Spleen (tissue), 11 donors: ENCODE measurements around the gene CHMP4B. TPM values are rescaled to one million over a fixed set of nuclear protein-coding genes. Genes with fewer than 3 reads are reported as not detected.
A peak's percentile ranks its signal among the peaks of the same experiment; 100 is the strongest.

Source experiments
- DNase-seq: peaks from one replicate; pipeline ENCODE4 v3.0.0-alpha.2; 2020
- H3K27ac ChIP-seq, 8 donors: fragments of 200-600 bp; sonication (generic) in 7 of 8; 1 replicate in 4 of 8; 2 replicates in 4 of 8; pipeline versions ENCODE4 v1.5.0 to v1.8.0; 2016 to 2021; ENCODE audit warnings: inconsistent platforms in 4 of 8, mild to moderate bottlenecking in 4 of 8, moderate library complexity in 1 of 8
- H3K27me3 ChIP-seq, 7 donors: fragments of 200-600 bp; sonication (generic) in 6 of 7; replicated peaks in 1 of 7; 1 replicate in 4 of 7; 2 replicates in 3 of 7; pipeline versions ENCODE4 v1.5.0 to v1.8.0; 2016 to 2021; ENCODE audit warnings: inconsistent platforms in 3 of 7, mild to moderate bottlenecking in 1 of 7
- H3K36me3 ChIP-seq, 6 donors: fragments of 200-600 bp; sonication (generic) in 5 of 6; 1 replicate in 4 of 6; 2 replicates in 2 of 6; pipeline versions ENCODE4 v1.5.0 to v1.8.0; 2016 to 2021; ENCODE audit warnings: inconsistent platforms in 2 of 6
- H3K4me1 ChIP-seq, 6 donors: fragments of 200-600 bp; sonication (generic) in 5 of 6; 1 replicate in 3 of 6; 2 replicates in 3 of 6; pipeline versions ENCODE4 v1.5.0 to v1.8.0; 2016 to 2021; ENCODE audit warnings: inconsistent platforms in 3 of 6
- H3K4me3 ChIP-seq, 8 donors: fragments of 200-600 bp; sonication (generic) in 7 of 8; 1 replicate in 4 of 8; 2 replicates in 4 of 8; pipeline versions ENCODE4 v1.5.0 to v1.8.0; 2016 to 2021; ENCODE audit warnings: inconsistent platforms in 4 of 8, mild to moderate bottlenecking in 4 of 8, moderate library complexity in 2 of 8
- H3K9me3 ChIP-seq, 8 donors: fragments of 200-600 bp; sonication (generic) in 7 of 8; 1 replicate in 4 of 8; 2 replicates in 4 of 8; pipeline versions ENCODE4 v1.5.0 to v1.8.0; 2016 to 2021; ENCODE audit warnings: inconsistent platforms in 4 of 8
- POLR2A ChIP-seq, 3 donors: fragments of 450-650 bp; IDR thresholded peaks; one replicate each; pipeline ENCODE4 v1.5.1; 2017; ENCODE audit warnings: antibody characterized with exemption in 3 of 3, mild to moderate bottlenecking in 1 of 3
- POLR2AphosphoS5 ChIP-seq, 3 donors: sonication (generic); formaldehyde crosslinking; IDR thresholded peaks; one replicate each; pipeline ENCODE4 v1.5.1; 2017; ENCODE audit warnings: antibody characterized with exemption in 3 of 3
- WGBS, 5 donors: extraction: QIAGEN DNeasy Blood & Tissue Kit in 3 of 5; methylation state at CpG; one replicate each; pipeline versions ENCODE4 v1.1.5 to v1.1.7; 2013 to 2018; 5-methylcytosine and 5-hydroxymethylcytosine counted together
- intact Hi-C: fragments of 100-400 bp; cut with DNase I; formaldehyde crosslinking; loops from one replicate; pipeline ENCODE4 v1.15.0; 2023; ENCODE audit warnings: low total_unique reads
- polyA plus RNA-seq, 3 donors: library from polyadenylated mRNA; stranded (reverse); fragments of 200-250 nt; gene quantifications; one replicate each; pipeline ENCODE4 v1.2.1, GENCODE V29; 2013
- total RNA-seq, 7 donors: library from RNA; depleted of rRNA in 3 of 7; stranded (reverse); fragments of >200 nt in 3 of 7; fragmentation: NEBNext Ultra II Directional in 4 of 7; extraction: Animal tissue kit (Norgen Biotek cat#: 25700) in 4 of 7; gene quantifications; one replicate each; pipeline versions ENCODE4 v1.1.0 to v1.2.1, GENCODE V29; 2016 to 2021
- TF ChIP-seq, protein P1 (sequence below), 11 experiments: fragments of 200-600 bp in 7 of 11; fragments of 450-650 bp in 4 of 11; sonication (generic) in 4 of 11; IDR thresholded peaks in 8 of 11; conservative IDR thresholded peaks in 3 of 11; 1 replicate in 7 of 11; 2 replicates in 4 of 11; pipeline versions ENCODE4 v1.4.0 to v1.8.0; 2016 to 2021; ENCODE audit warnings: antibody characterized with exemption in 11 of 11, inconsistent platforms in 4 of 11, mild to moderate bottlenecking in 1 of 11
- donor health status: healthy with polysubstance abuse.
- donor health status: DM: no; HTN: no; CAD: no; lungs with moderate emphysema.
- donor health status: DM: no; HTN: no; CAD: no.
- donor health status: Bipolar disorder and iron deficiency.
- donor health status: healthy.
- donor health status: DM: no; HTN: no; CAD: no.
- donor health status: DM: yes; HTN: yes; CAD: no.

CHMP4B gene
- total and polyA plus RNA-seq, 10 donors, result 44.9 to 118 (median 74.7) TPM

DNA sequence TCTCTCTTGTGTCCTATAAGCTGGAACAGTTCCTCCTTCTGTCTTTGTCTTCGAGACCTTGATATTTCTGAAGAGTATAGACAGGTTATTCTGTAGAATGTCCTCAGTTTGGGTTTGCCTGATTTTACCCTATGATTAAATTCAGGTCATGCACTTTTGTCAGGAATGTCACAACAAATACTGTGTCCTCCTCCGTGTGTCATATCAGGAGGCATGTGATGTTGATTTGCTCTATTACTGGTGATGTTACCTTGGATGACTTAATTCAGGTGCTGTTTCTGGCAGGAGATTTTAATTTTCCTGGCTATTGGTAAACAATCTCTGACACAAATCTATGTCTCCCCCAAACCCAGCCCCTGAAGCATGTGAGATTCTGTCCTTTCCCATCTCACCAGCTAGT, 33.3 kb upstream of the CHMP4B start:
- 70 to 86% (median 75%) methylated on average over 2 of the region's 2 CpGs for WGBS, 5 donors
- TF ChIP-seq, protein P1, sequence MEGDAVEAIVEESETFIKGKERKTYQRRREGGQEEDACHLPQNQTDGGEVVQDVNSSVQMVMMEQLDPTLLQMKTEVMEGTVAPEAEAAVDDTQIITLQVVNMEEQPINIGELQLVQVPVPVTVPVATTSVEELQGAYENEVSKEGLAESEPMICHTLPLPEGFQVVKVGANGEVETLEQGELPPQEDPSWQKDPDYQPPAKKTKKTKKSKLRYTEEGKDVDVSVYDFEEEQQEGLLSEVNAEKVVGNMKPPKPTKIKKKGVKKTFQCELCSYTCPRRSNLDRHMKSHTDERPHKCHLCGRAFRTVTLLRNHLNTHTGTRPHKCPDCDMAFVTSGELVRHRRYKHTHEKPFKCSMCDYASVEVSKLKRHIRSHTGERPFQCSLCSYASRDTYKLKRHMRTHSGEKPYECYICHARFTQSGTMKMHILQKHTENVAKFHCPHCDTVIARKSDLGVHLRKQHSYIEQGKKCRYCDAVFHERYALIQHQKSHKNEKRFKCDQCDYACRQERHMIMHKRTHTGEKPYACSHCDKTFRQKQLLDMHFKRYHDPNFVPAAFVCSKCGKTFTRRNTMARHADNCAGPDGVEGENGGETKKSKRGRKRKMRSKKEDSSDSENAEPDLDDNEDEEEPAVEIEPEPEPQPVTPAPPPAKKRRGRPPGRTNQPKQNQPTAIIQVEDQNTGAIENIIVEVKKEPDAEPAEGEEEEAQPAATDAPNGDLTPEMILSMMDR (IDR thresholded peaks at IDR 0.05 in 8 of 11, conservative IDR thresholded peaks at IDR 0.05 in 3 of 11), result no peak
- no peak for TF ChIP-seq POLR2A (IDR thresholded peaks at IDR 0.05)
- TF ChIP-seq POLR2AphosphoS5 (IDR thresholded peaks at IDR 0.05), result no peak

DNA sequence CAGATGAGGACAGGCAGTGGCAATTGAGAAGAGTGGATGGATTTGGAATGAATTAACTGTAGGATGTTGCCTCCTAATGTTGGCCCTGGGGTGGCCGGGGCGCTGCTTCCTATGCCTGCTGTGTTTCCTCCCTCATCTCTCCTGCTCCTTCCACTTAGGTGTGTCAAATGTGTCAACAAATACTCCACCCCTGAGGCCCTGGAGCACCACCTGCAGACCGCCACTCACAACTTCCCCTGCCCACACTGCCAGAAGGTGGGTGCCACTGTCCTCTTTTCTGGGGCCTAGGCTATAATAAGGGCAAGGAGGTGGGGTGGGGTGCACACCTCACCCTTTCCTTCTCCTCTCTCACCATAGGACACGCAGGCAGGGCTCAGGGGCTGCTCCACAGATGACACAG, 30.0 kb upstream of the CHMP4B start:
- DNase-seq, result no peak
- peaks cover 0 to 53% (median 16%) of the 10 kb centered on the region in 6 donors for H3K4me1 ChIP-seq
- no peak overlapping the region for H3K4me3 ChIP-seq
- 80 to 90% (median 87%) methylated on average over 4 of the region's 4 CpGs for WGBS, 5 donors
- no peaks in the 10 kb centered on the region for H3K9me3 ChIP-seq
- no peak overlapping the region for H3K27ac ChIP-seq
- H3K27me3 ChIP-seq, result no peaks in the 10 kb centered on the region
- H3K36me3 ChIP-seq, result peaks cover 0 to 36% (median 8%) of the 10 kb centered on the region in 6 donors
- no peak for TF ChIP-seq POLR2A (IDR thresholded peaks at IDR 0.05)
- intact Hi-C loops, result no loop called here

More for the DNA sequence above, 33.3 kb upstream of the CHMP4B start:
- H3K9me3 ChIP-seq, result no peaks in the 10 kb centered on the region
- H3K4me1 ChIP-seq, result peaks cover 0 to 56% (median 11%) of the 10 kb centered on the region in 6 donors
- no peak overlapping the region for H3K4me3 ChIP-seq
- intact Hi-C loops, result no loop called here
- no peaks in the 10 kb centered on the region for H3K27me3 ChIP-seq
- peaks cover 0 to 43% (median 8%) of the 10 kb centered on the region in 6 donors for H3K36me3 ChIP-seq
- DNase-seq, result no peak
- H3K27ac ChIP-seq, result peak overlapping the region in 7 of 8 donors; percentile 27 to 87 (median 78)

DNA sequence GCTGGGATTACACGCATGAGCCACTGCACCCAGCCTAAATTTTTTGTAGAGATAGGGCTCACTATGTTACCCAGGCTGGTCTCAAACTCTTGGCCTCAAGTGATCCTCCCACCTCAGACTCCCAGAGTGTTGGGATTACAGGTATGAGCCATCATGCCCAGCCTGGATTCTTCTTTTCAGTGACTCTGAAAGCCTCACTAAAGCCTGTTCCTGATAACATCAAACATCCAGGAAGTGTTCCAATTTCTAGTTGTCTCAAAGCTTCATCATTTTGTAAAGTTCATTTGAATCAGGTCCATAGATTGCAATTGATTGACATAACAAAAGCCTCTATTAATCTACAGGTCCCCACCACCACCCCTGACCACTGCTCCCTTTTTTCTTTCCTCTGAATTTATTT, 29.2 kb upstream of the CHMP4B start:
- intact Hi-C loops, result no loop called here
- no peak for DNase-seq
- Histone ChIP-seq H3K27me3 (no peaks in the 10 kb centered on the region), H3K4me3 (no peak overlapping the region), H3K4me1 (peaks cover under 1 to 62% (median 20%) of the 10 kb centered on the region in 6 donors), H3K27ac (no peak overlapping the region), H3K9me3 (no peaks in the 10 kb centered on the region), H3K36me3 (peaks cover 0 to 36% (median 8%) of the 10 kb centered on the region in 6 donors)
- WGBS, 5 donors, result 91 to 100% (median 100%) methylated on average over 1 of the region's 1 CpG
- TF ChIP-seq POLR2A (IDR thresholded peaks at IDR 0.05), result no peak

DNA sequence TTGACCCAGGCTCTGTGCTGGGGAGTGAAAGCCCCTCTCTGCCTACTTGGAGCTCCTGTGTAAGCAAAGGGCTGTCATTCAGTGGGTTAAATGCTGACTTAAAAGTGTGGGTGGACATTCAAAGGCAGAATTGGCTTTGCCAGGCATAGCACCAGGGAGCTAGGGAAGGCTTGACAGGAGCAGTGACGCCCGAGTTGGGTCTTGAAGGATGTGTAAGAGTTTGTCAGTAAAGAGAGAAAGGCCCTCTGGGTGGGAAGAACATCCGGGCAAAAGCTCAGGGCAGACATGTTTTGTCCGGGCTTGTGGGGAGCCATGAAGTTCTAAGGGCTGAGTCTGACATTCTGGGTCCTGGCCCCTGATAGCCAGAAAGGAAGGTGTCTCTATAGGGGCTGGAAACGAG, 27.9 kb upstream of the CHMP4B start:
- intact Hi-C loops, result no loop called here
- no peaks in the 10 kb centered on the region for H3K9me3 ChIP-seq
- no peak for DNase-seq
- TF ChIP-seq, protein P1 (IDR thresholded peaks at IDR 0.05 in 8 of 11, conservative IDR thresholded peaks at IDR 0.05 in 3 of 11), result no peak
- TF ChIP-seq POLR2A (IDR thresholded peaks at IDR 0.05), result no peak
- TF ChIP-seq POLR2AphosphoS5 (IDR thresholded peaks at IDR 0.05), result no peak
- WGBS, 5 donors, result 78 to 95% (median 88%) methylated on average over 5 of the region's 5 CpGs
- peaks cover 0 to 36% (median 8%) of the 10 kb centered on the region in 6 donors for H3K36me3 ChIP-seq
- H3K27ac ChIP-seq, result no peak overlapping the region
- H3K4me3 ChIP-seq, result no peak overlapping the region
- H3K27me3 ChIP-seq, result no peaks in the 10 kb centered on the region
- H3K4me1 ChIP-seq, result peaks cover 6 to 60% (median 19%) of the 10 kb centered on the region in 6 donors

DNA sequence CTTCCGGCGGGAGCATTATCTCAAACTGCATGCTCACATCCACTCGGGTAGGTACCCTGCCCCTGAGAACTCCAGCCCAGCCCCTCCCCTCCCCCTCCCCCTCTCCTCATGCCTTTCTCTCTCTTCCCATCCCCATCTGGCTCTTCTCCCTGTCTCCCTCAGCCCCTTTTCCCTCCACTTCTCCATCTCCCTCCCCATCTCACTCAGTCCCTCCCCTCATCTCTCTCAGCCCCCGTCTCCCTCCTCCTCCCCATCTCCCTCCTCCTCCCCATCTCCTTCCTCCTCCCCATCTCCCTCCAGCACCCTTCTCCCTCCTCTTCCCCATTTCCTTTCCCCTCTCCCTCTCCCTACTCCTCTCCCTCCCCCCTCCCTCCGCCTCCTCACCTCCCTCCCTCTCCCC, 27.3 kb upstream of the CHMP4B start:
- WGBS, 5 donors, result 68 to 86% (median 76%) methylated on average over 5 of the region's 5 CpGs
- no peak overlapping the region for H3K27ac ChIP-seq
- H3K4me1 ChIP-seq, result peaks cover 6 to 55% (median 18%) of the 10 kb centered on the region in 6 donors
- no peak for TF ChIP-seq POLR2AphosphoS5 (IDR thresholded peaks at IDR 0.05)
- TF ChIP-seq, protein P1 (IDR thresholded peaks at IDR 0.05 in 8 of 11, conservative IDR thresholded peaks at IDR 0.05 in 3 of 11), result no peak
- no peak for TF ChIP-seq POLR2A (IDR thresholded peaks at IDR 0.05)
- DNase-seq, result no peak
- intact Hi-C loops, result no loop called here
- H3K9me3 ChIP-seq, result no peaks in the 10 kb centered on the region
- no peaks in the 10 kb centered on the region for H3K27me3 ChIP-seq
- H3K36me3 ChIP-seq, result peaks cover 0 to 42% (median 8%) of the 10 kb centered on the region in 6 donors
- H3K4me3 ChIP-seq, result no peak overlapping the region
